SK-N-SH treated with all-trans-retinoic acid at 6 μM for 48 hours (cell line): ENCODE results near the gene SAMD15.

ENCODE experiments used
- ATAC-seq: fragments of 200-7000 bp; cut with Tn5 transposase; 3 replicates; pipeline ENCODE4 v1.9.1; 2020; ENCODE audit warnings: mild to moderate bottlenecking, moderate library complexity
- ARNTL ChIP-seq: fragments of 450-650 bp; formaldehyde crosslinking; IDR thresholded peaks from 2 replicates; pipeline ENCODE4 v1.5.0; 2020; ENCODE audit warnings: low read depth, mild to moderate bottlenecking, moderate library complexity, borderline replicate concordance
- BACH2 ChIP-seq: fragments of 250-450 bp; sonication (Bioruptor Pico); IDR thresholded peaks from 2 replicates; pipeline ENCODE4 v1.9.0; 2021; ENCODE audit warnings: mild to moderate bottlenecking, borderline replicate concordance
- ESRRG ChIP-seq: fragments of 250-450 bp; sonication (Bioruptor Pico); IDR thresholded peaks from 2 replicates; pipeline ENCODE4 v1.6.1; 2021; ENCODE audit warnings: mild to moderate bottlenecking
- GLIS3 ChIP-seq: fragments of 250-450 bp; sonication (Bioruptor Pico); IDR thresholded peaks from 2 replicates; pipeline ENCODE4 v1.5.0; 2020; ENCODE audit warnings: mild to moderate bottlenecking, moderate library complexity
- ISL1 ChIP-seq: fragments of 250-450 bp; sonication (Bioruptor Pico); IDR thresholded peaks from 2 replicates; pipeline ENCODE4 v2.1.2; 2022; ENCODE audit warnings: mild to moderate bottlenecking, moderate library complexity
- OSR1 ChIP-seq: fragments of 250-450 bp; sonication (Bioruptor Pico); IDR thresholded peaks from 2 replicates; pipeline ENCODE4 v1.8.0; 2022; ENCODE audit warnings: moderate library complexity, mild to moderate bottlenecking, inconsistent platforms
- PPARA ChIP-seq: fragments of 250-450 bp; sonication (Bioruptor Pico); IDR thresholded peaks from 2 replicates; pipeline ENCODE4 v1.5.0; 2020; ENCODE audit warnings: mild to moderate bottlenecking, borderline replicate concordance
- RARB ChIP-seq: fragments of 250-450 bp; sonication (Bioruptor Pico); IDR thresholded peaks from 2 replicates; pipeline ENCODE4 v1.8.0; 2021; ENCODE audit warnings: mild to moderate bottlenecking, moderate library complexity
- SNAI2 ChIP-seq: fragments of 250-450 bp; sonication (Bioruptor Pico); IDR thresholded peaks from 2 replicates; pipeline ENCODE4 v1.5.0; 2020; ENCODE audit warnings: mild to moderate bottlenecking, moderate library complexity
- TCF4 ChIP-seq: fragments of 250-450 bp; sonication (Bioruptor Pico); IDR thresholded peaks from 2 replicates; pipeline ENCODE4 v1.8.0; 2021; ENCODE audit warnings: mild to moderate bottlenecking, moderate library complexity, borderline replicate concordance
- TOX ChIP-seq: fragments of 250-450 bp; sonication (Bioruptor Pico); IDR thresholded peaks from 2 replicates; pipeline ENCODE4 v1.8.0; 2021; ENCODE audit warnings: mild to moderate bottlenecking, moderate library complexity, borderline replicate concordance
- ZC3H10 ChIP-seq: fragments of 250-450 bp; sonication (Bioruptor Pico); IDR thresholded peaks from 2 replicates; pipeline ENCODE4 v1.5.1; 2021; ENCODE audit warnings: mild to moderate bottlenecking, moderate library complexity
- ZFP3 ChIP-seq: fragments of 250-450 bp; sonication (Bioruptor Pico); IDR thresholded peaks from 2 replicates; pipeline ENCODE4 v1.5.0; 2020; ENCODE audit warnings: mild to moderate bottlenecking, moderate library complexity
- ZFP30 ChIP-seq: fragments of 450-650 bp; formaldehyde crosslinking; IDR thresholded peaks from 2 replicates; pipeline ENCODE4 v1.5.0; 2022; ENCODE audit warnings: mild to moderate bottlenecking, moderate library complexity
- ZNF565 ChIP-seq: fragments of 450-650 bp; formaldehyde crosslinking; conservative IDR thresholded peaks from 2 replicates; pipeline ENCODE4 v1.5.0; 2020; ENCODE audit warnings: low read depth, mild to moderate bottlenecking, moderate library complexity
- ZNF70 ChIP-seq: fragments of 450-650 bp; formaldehyde crosslinking; IDR thresholded peaks from 2 replicates; pipeline ENCODE4 v1.5.0; 2020; ENCODE audit warnings: mild to moderate bottlenecking, moderate library complexity
- ZNF8 ChIP-seq: fragments of 450-650 bp; formaldehyde crosslinking; IDR thresholded peaks from 2 replicates; pipeline ENCODE4 v1.5.0; 2020; ENCODE audit warnings: mild to moderate bottlenecking, moderate library complexity
- TF ChIP-seq, protein P1 (sequence below): fragments of 250-450 bp; sonication (Bioruptor Pico); IDR thresholded peaks from 2 replicates; pipeline ENCODE4 v1.8.0; 2020; ENCODE audit warnings: mild to moderate bottlenecking, moderate library complexity, borderline replicate concordance
- TF ChIP-seq, protein P2 (sequence below): fragments of 250-450 bp; sonication (Bioruptor Pico); IDR thresholded peaks from 2 replicates; pipeline ENCODE4 v1.8.0; 2021; ENCODE audit warnings: low read depth, mild to moderate bottlenecking, moderate library complexity, borderline replicate concordance
- TF ChIP-seq, protein P3 (sequence below): fragments of 250-450 bp; sonication (Bioruptor Pico); IDR thresholded peaks from 2 replicates; pipeline ENCODE4 v1.5.0; 2020; ENCODE audit warnings: mild to moderate bottlenecking, moderate library complexity
- TF ChIP-seq, protein P4 (sequence below): fragments of 250-450 bp; sonication (Bioruptor Pico); IDR thresholded peaks from 2 replicates; pipeline ENCODE4 v1.5.1; 2021; ENCODE audit warnings: mild to moderate bottlenecking, moderate library complexity
- TF ChIP-seq, protein P5 (sequence below): fragments of 250-450 bp; sonication (Bioruptor Pico); IDR thresholded peaks from 2 replicates; pipeline ENCODE4 v1.5.1; 2020; ENCODE audit warnings: low read depth, mild to moderate bottlenecking, moderate library complexity

The SAMD15 gene

DNA sequence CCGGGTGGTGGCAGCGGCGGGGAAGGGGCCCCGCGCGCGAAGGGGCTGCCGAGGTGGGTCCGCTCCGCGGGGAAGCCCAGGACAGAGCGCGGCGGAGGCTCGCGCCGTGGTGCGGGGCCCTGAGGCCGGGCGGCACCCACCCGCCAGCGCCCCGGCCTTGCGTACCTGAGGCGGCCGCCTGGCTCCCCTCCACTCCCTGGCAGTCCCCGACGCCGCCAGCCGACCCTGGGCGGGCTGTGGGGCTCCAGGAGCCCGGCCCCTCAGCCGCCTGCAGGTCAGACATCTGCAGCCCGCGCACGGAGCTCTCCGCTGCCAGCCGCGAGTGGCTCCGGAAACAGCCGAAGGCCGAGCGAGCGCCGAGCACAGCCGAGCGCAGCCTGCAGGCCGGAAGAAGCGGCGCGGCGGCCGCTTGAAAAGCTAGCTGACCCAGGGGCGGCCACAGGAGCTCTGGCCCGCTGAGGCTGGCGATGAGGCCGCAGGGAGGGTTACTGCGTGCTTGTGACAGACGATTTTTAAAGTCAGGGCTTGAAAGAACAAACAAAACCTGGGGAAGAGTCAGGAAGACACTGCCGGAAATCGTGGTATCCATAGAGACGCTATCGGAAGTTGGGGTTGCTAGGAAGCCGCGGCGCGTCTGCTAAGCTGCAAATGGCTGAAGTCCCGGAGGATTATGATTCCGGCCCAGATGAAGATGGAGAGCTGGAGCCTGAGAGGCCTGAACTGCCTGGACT lies at the start of gene SAMD15, which contains the start of gene TMED8:
Gene SAMD15, plus strand, starts transcription at position 609 of the 731 bp plus-strand sequence. Its CDS starts 40 bp downstream, at position 649.
Gene TMED8, minus strand, starts transcription at position 324 of the 731 bp plus-strand sequence. Its CDS starts 41 bp downstream, at position 283.
- TF ChIP-seq, protein P1, sequence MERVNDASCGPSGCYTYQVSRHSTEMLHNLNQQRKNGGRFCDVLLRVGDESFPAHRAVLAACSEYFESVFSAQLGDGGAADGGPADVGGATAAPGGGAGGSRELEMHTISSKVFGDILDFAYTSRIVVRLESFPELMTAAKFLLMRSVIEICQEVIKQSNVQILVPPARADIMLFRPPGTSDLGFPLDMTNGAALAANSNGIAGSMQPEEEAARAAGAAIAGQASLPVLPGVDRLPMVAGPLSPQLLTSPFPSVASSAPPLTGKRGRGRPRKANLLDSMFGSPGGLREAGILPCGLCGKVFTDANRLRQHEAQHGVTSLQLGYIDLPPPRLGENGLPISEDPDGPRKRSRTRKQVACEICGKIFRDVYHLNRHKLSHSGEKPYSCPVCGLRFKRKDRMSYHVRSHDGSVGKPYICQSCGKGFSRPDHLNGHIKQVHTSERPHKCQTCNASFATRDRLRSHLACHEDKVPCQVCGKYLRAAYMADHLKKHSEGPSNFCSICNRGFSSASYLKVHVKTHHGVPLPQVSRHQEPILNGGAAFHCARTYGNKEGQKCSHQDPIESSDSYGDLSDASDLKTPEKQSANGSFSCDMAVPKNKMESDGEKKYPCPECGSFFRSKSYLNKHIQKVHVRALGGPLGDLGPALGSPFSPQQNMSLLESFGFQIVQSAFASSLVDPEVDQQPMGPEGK = no peak
- TF ChIP-seq, protein P2, sequence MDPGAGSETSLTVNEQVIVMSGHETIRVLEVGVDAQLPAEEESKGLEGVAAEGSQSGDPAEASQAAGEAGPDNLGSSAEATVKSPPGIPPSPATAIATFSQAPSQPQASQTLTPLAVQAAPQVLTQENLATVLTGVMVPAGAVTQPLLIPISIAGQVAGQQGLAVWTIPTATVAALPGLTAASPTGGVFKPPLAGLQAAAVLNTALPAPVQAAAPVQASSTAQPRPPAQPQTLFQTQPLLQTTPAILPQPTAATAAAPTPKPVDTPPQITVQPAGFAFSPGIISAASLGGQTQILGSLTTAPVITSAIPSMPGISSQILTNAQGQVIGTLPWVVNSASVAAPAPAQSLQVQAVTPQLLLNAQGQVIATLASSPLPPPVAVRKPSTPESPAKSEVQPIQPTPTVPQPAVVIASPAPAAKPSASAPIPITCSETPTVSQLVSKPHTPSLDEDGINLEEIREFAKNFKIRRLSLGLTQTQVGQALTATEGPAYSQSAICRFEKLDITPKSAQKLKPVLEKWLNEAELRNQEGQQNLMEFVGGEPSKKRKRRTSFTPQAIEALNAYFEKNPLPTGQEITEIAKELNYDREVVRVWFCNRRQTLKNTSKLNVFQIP (CRISPR knock-in tag) = no peak
- TF ChIP-seq ZNF565 (CRISPR knock-in tag) (no peak), GLIS3 (CRISPR knock-in tag) (no peak), ISL1 (CRISPR knock-in tag) (no peak)
- TF ChIP-seq, protein P3, sequence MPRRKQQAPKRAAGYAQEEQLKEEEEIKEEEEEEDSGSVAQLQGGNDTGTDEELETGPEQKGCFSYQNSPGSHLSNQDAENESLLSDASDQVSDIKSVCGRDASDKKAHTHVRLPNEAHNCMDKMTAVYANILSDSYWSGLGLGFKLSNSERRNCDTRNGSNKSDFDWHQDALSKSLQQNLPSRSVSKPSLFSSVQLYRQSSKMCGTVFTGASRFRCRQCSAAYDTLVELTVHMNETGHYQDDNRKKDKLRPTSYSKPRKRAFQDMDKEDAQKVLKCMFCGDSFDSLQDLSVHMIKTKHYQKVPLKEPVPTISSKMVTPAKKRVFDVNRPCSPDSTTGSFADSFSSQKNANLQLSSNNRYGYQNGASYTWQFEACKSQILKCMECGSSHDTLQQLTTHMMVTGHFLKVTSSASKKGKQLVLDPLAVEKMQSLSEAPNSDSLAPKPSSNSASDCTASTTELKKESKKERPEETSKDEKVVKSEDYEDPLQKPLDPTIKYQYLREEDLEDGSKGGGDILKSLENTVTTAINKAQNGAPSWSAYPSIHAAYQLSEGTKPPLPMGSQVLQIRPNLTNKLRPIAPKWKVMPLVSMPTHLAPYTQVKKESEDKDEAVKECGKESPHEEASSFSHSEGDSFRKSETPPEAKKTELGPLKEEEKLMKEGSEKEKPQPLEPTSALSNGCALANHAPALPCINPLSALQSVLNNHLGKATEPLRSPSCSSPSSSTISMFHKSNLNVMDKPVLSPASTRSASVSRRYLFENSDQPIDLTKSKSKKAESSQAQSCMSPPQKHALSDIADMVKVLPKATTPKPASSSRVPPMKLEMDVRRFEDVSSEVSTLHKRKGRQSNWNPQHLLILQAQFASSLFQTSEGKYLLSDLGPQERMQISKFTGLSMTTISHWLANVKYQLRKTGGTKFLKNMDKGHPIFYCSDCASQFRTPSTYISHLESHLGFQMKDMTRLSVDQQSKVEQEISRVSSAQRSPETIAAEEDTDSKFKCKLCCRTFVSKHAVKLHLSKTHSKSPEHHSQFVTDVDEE (CRISPR knock-in tag) = no peak
- peak; percentile 99 for ATAC-seq

DNA sequence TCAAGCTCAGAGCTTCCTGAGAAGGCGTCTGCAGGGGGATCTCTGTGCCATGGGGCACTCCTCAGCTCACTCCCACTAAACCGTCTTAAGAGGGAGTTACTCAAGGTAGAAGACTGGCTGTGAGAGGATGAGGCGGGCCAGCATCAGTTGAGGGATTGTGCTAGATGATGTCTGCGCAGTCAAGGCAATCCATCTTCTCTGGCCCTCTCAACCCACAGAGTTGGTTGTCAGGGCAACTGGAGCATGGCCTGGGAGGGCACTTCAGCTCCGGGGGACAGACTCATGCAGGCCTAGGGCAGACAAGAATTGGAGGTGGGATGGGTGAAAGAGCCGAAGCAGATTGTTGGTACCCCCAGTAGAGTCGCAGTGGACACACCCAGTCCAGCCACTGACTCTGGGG lies 47.3 kb upstream of the SAMD15 start:
- no peak for ATAC-seq
- TF ChIP-seq RARB (CRISPR knock-in tag) (no peak), ARNTL (no peak), OSR1 (CRISPR knock-in tag) (no peak), ZFP3 (CRISPR knock-in tag) (no peak), SNAI2 (CRISPR knock-in tag) (no peak), ZFP30 (CRISPR knock-in tag) (no peak), PPARA (CRISPR knock-in tag) (no peak), ISL1 (CRISPR knock-in tag) (no peak), ESRRG (CRISPR knock-in tag) (no peak), BACH2 (CRISPR knock-in tag) (no peak), ZNF8 (CRISPR knock-in tag) (no peak), TOX (CRISPR knock-in tag) (no peak), ZNF70 (CRISPR knock-in tag) (no peak), ZC3H10 (no peak), TCF4 (CRISPR knock-in tag) (no peak)
- TF ChIP-seq, protein P3 (CRISPR knock-in tag) = no peak
- TF ChIP-seq, protein P4, sequence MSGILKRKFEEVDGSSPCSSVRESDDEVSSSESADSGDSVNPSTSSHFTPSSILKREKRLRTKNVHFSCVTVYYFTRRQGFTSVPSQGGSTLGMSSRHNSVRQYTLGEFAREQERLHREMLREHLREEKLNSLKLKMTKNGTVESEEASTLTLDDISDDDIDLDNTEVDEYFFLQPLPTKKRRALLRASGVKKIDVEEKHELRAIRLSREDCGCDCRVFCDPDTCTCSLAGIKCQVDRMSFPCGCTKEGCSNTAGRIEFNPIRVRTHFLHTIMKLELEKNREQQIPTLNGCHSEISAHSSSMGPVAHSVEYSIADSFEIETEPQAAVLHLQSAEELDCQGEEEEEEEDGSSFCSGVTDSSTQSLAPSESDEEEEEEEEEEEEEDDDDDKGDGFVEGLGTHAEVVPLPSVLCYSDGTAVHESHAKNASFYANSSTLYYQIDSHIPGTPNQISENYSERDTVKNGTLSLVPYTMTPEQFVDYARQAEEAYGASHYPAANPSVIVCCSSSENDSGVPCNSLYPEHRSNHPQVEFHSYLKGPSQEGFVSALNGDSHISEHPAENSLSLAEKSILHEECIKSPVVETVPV (CRISPR knock-in tag) = no peak
- TF ChIP-seq, protein P2 (CRISPR knock-in tag) = no peak
- TF ChIP-seq, protein P5, sequence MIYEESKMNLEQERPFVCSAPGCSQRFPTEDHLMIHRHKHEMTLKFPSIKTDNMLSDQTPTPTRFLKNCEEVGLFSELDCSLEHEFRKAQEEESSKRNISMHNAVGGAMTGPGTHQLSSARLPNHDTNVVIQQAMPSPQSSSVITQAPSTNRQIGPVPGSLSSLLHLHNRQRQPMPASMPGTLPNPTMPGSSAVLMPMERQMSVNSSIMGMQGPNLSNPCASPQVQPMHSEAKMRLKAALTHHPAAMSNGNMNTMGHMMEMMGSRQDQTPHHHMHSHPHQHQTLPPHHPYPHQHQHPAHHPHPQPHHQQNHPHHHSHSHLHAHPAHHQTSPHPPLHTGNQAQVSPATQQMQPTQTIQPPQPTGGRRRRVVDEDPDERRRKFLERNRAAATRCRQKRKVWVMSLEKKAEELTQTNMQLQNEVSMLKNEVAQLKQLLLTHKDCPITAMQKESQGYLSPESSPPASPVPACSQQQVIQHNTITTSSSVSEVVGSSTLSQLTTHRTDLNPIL (CRISPR knock-in tag) = no peak
- TF ChIP-seq, protein P1 = no peak
